ENCODE data around the gene EYS. TPM values are rescaled to one million over a fixed set of nuclear protein-coding genes. Genes with fewer than 3 reads are reported as not detected.

Gene EYS
- total RNA-seq, 1 experiment from 2014 or later: not detected

DNA sequence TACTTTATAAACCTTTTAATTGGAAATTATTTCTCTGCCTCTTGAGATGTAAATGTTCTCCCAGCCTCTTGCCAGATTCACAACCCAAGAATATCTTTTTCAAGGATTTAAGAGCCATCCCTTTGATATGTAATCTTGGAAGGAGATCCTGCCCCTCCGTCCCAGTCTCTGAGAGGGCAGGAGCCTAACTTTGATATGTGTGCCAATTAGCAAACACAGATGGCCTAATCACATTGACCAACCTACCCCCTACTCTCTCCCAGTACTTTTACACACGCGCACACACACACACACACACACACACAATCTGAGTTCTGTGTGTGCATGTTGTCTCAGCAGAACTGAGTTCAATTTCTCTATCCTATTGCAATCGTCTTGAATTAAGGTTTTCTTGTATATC, 1447.7 kb downstream of the EYS start:
- H3K4me3 Mint-ChIP-seq (ENCODE audit: unreplicated experiment): no peak overlapping the region
- peaks cover 51% of the 10 kb centered on the region for H3K4me1 Mint-ChIP-seq (ENCODE audit: low read depth, unreplicated experiment)
- H3K9me3 Mint-ChIP-seq (ENCODE audit: unreplicated experiment): peaks cover 10% of the 10 kb centered on the region
- Histone ChIP-seq H3K27me3 (replicated peaks; ENCODE audit: control insufficient read depth, insufficient read depth, low read length) (no peaks in the 10 kb centered on the region), H3K36me3 (ENCODE audit: control insufficient read depth, insufficient read depth, low read length) (no peaks in the 10 kb centered on the region), H3K9me3 (no peaks in the 10 kb centered on the region), H3K4me3 (ENCODE audit: low read depth, low read length) (no peak overlapping the region), H3K4me1 (peaks cover 46% of the 10 kb centered on the region)
- peak in 1 of 2 experiments; percentile 8 for DNase-seq
- TF ChIP-seq CTCF (IDR thresholded peaks at IDR 0.05; ENCODE audit: insufficient read depth in 1 of 2, low read depth in 1 of 2, low read length in 1 of 2, severe bottlenecking in 1 of 2, unreplicated experiment in 1 of 2): no peak
- H3K27me3 Mint-ChIP-seq (ENCODE audit: insufficient read depth, unreplicated experiment): no peaks in the 10 kb centered on the region
- intact Hi-C loops (cut with micrococcal nuclease; ENCODE audit: unreplicated experiment): loop anchor here (1.0 to 10.0 kb wide), 4 partner anchors 42 to 245 kb away; no protein-coding TSS in a partner anchor
- no peaks in the 10 kb centered on the region for H3K36me3 Mint-ChIP-seq (ENCODE audit: insufficient read depth, unreplicated experiment)
- BruUV-seq (replicated peaks): no TSS peak
- CTCF ChIA-PET: interaction anchor here (1.0 kb wide), 1 partner anchor 9 kb away, joined by 3 read pairs; no protein-coding TSS in a partner anchor
- H3K27ac Mint-ChIP-seq (ENCODE audit: unreplicated experiment): peak overlapping the region; percentile 10
- POLR2A ChIA-PET: no interaction called here

DNA sequence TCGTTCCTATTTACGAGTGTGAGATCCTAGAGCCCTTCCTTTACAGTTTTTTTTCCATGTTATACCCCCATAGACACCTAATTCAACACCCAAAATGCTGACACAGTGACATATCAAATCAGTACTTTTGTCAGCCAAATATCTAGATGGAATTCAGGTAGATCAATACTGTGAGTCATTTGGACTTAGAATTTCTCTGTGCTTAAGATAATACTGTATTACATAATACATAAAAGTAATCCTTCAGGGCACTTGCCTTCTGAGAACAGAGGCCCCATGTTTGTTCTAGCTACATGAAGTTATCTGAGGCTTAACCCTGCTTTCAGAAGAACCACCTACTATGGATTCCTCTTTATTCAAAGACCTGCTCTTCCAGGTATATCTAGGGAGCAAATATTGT, 1448.3 kb downstream of the EYS start:
- Mint-ChIP-seq H3K4me1 (ENCODE audit: low read depth, unreplicated experiment) (peaks cover 53% of the 10 kb centered on the region), H3K27me3 (ENCODE audit: insufficient read depth, unreplicated experiment) (no peaks in the 10 kb centered on the region), H3K36me3 (ENCODE audit: insufficient read depth, unreplicated experiment) (no peaks in the 10 kb centered on the region), H3K9me3 (ENCODE audit: unreplicated experiment) (peaks cover 10% of the 10 kb centered on the region), H3K4me3 (ENCODE audit: unreplicated experiment) (peak overlapping the region; percentile 46), H3K27ac (ENCODE audit: unreplicated experiment) (peak overlapping the region; percentile 10)
- DNase-seq: peak; percentile 56 to 72
- no TSS peak for BruUV-seq (replicated peaks)
- no peaks in the 10 kb centered on the region for H3K9me3 ChIP-seq
- CTCF ChIA-PET: interaction anchor here (0.8 to 1.3 kb wide), 3 partner anchors 9 to 174 kb away, joined by 3 to 5 read pairs (median 3); no protein-coding TSS in a partner anchor
- H3K36me3 ChIP-seq (ENCODE audit: control insufficient read depth, insufficient read depth, low read length): no peaks in the 10 kb centered on the region
- no peak overlapping the region for H3K4me3 ChIP-seq (ENCODE audit: low read depth, low read length)
- H3K27me3 ChIP-seq (replicated peaks; ENCODE audit: control insufficient read depth, insufficient read depth, low read length): no peaks in the 10 kb centered on the region
- POLR2A ChIA-PET: no interaction called here
- H3K4me1 ChIP-seq: peaks cover 46% of the 10 kb centered on the region
- TF ChIP-seq CTCF (IDR thresholded peaks at IDR 0.05; ENCODE audit: insufficient read depth in 1 of 2, low read depth in 1 of 2, low read length in 1 of 2, severe bottlenecking in 1 of 2, unreplicated experiment in 1 of 2): no peak
- intact Hi-C loops (cut with micrococcal nuclease; ENCODE audit: unreplicated experiment): loop anchor here (1.0 to 10.0 kb wide), 4 partner anchors 43 to 244 kb away; no protein-coding TSS in a partner anchor

GRCh38 chr6:64258302-64258701, 1448.7 kb downstream of the EYS start:
- peak overlapping the region; percentile 46 for H3K4me3 Mint-ChIP-seq (ENCODE audit: unreplicated experiment)
- Histone ChIP-seq H3K27me3 (replicated peaks; ENCODE audit: control insufficient read depth, insufficient read depth, low read length) (no peaks in the 10 kb centered on the region), H3K4me3 (ENCODE audit: low read depth, low read length) (no peak overlapping the region), H3K4me1 (peaks cover 45% of the 10 kb centered on the region), H3K36me3 (ENCODE audit: control insufficient read depth, insufficient read depth, low read length) (no peaks in the 10 kb centered on the region), H3K9me3 (no peaks in the 10 kb centered on the region)
- CTCF ChIA-PET: interaction anchor here (0.8 to 1.3 kb wide), 3 partner anchors 8 to 174 kb away, joined by 3 to 5 read pairs (median 3); no protein-coding TSS in a partner anchor
- H3K4me1 Mint-ChIP-seq (ENCODE audit: low read depth, unreplicated experiment): peaks cover 50% of the 10 kb centered on the region
- H3K27me3 Mint-ChIP-seq (ENCODE audit: insufficient read depth, unreplicated experiment): no peaks in the 10 kb centered on the region
- DNase-seq: no peak
- H3K9me3 Mint-ChIP-seq (ENCODE audit: unreplicated experiment): peaks cover 10% of the 10 kb centered on the region
- POLR2A ChIA-PET: no interaction called here
- peak overlapping the region; percentile 10 for H3K27ac Mint-ChIP-seq (ENCODE audit: unreplicated experiment)
- intact Hi-C loops (cut with micrococcal nuclease; ENCODE audit: unreplicated experiment): loop anchor here (5.0 to 10.0 kb wide), 2 partner anchors 221 to 244 kb away; no protein-coding TSS in a partner anchor
- H3K36me3 Mint-ChIP-seq (ENCODE audit: insufficient read depth, unreplicated experiment): no peaks in the 10 kb centered on the region
- no TSS peak for BruUV-seq (replicated peaks)
- no peak for TF ChIP-seq CTCF (IDR thresholded peaks at IDR 0.05; ENCODE audit: insufficient read depth in 1 of 2, low read depth in 1 of 2, low read length in 1 of 2, severe bottlenecking in 1 of 2, unreplicated experiment in 1 of 2)

Data from Caco-2 (cell line).